ENCODE data around the gene SEC16A. TPM values are rescaled to one million over a fixed set of nuclear protein-coding genes. Genes with fewer than 3 reads are reported as not detected.

The SEC16A gene
- total RNA-seq, 1 experiment from 2014 or later: 56.4 TPM

GRCh38 chr9:136416427-136416826, 66.4 kb downstream of the SEC16A start:
- H2AK5ac ChIP-seq (ENCODE audit: insufficient read length, low read length): no peak overlapping the region
- no peak overlapping the region for H4K91ac ChIP-seq (ENCODE audit: insufficient read length, low read depth, low read length)
- WGBS (ENCODE audit: extremely low coverage, insufficient read length, low lambda C conversion rate): no CpG with 5 or more reads among the region's 8 CpGs
- H3K27ac Mint-ChIP-seq: no peak overlapping the region
- DNase-seq: no peak
- no peak overlapping the region for H3K9ac ChIP-seq (ENCODE audit: extremely low read depth, insufficient read length, low read length)
- no peak overlapping the region for H3K4ac ChIP-seq (ENCODE audit: low read depth, low read length)
- no peak overlapping the region for H2BK12ac ChIP-seq (ENCODE audit: insufficient read length, low read depth, low read length)
- no peak overlapping the region for H3K4me3 Mint-ChIP-seq
- no peak overlapping the region for H3K4me2 ChIP-seq (ENCODE audit: insufficient read depth, insufficient read length, low read length)
- peaks cover under 1% of the 10 kb centered on the region for H3K23me2 ChIP-seq (ENCODE audit: insufficient read length, low read depth, low read length, poor library complexity, severe bottlenecking)
- H3K9me3 Mint-ChIP-seq: no peaks in the 10 kb centered on the region
- H2BK5ac ChIP-seq (ENCODE audit: insufficient read length, low read length): no peak overlapping the region
- peaks cover 42 to 86% (median 72%) of the 10 kb centered on the region in 3 experiments for H3K36me3 Mint-ChIP-seq (ENCODE audit: insufficient read depth in 1 of 3, low read depth in 3 of 3)
- H3K18ac ChIP-seq (ENCODE audit: insufficient read length, low read depth, low read length): no peak overlapping the region
- H3K27me3 ChIP-seq (ENCODE audit: insufficient read depth, low read length): no peaks in the 10 kb centered on the region
- H3K27ac ChIP-seq (ENCODE audit: insufficient read length, low read depth, low read length): no peak overlapping the region
- no peak overlapping the region for H4K5ac ChIP-seq (ENCODE audit: insufficient read length, low read depth, low read length)
- H3K9me3 ChIP-seq (ENCODE audit: control insufficient read depth, low read depth, low read length): no peaks in the 10 kb centered on the region
- H3K79me1 ChIP-seq (ENCODE audit: insufficient read depth, low read depth, low read length, poor library complexity, severe bottlenecking): peaks cover 9% of the 10 kb centered on the region
- H3K56ac ChIP-seq (ENCODE audit: insufficient read length, low read depth, low read length): no peak overlapping the region
- no peaks in the 10 kb centered on the region for H4K20me1 ChIP-seq (ENCODE audit: control insufficient read depth, insufficient read depth, insufficient read length)
- H3K14ac ChIP-seq (ENCODE audit: insufficient read depth, low read length): no peak overlapping the region
- peaks cover 4 to 6% of the 10 kb centered on the region in 2 experiments for H3K4me1 Mint-ChIP-seq
- no peak overlapping the region for H2BK20ac ChIP-seq (ENCODE audit: low read depth, low read length, poor library complexity, severe bottlenecking)
- no peak overlapping the region for H2BK15ac ChIP-seq (ENCODE audit: low read depth, low read length)
- no peak overlapping the region for H2AFZ ChIP-seq (ENCODE audit: low read length)
- no peak overlapping the region for H3K23ac ChIP-seq (ENCODE audit: insufficient read length, low read depth, low read length)
- H4K8ac ChIP-seq (replicated peaks; ENCODE audit: insufficient read length, low read depth, low read length): no peak overlapping the region
- no peaks in the 10 kb centered on the region for H3K27me3 Mint-ChIP-seq (ENCODE audit: low read depth)
- TF ChIP-seq CTCF (conservative IDR thresholded peaks at IDR 0.05): no peak
- no peaks in the 10 kb centered on the region for H3K4me1 ChIP-seq (ENCODE audit: insufficient read depth, low read length)
- H3K79me2 ChIP-seq (ENCODE audit: insufficient read depth, low read length): peaks cover 6% of the 10 kb centered on the region; the same call in 1 of the 2 replicates
- no peak overlapping the region for H2BK120ac ChIP-seq (ENCODE audit: low read depth, low read length, poor library complexity, severe bottlenecking)
- H3T11ph ChIP-seq (ENCODE audit: low read length): no peak overlapping the region
